GM21526 (cell line): Measurements from ENCODE around the gene SMAD7.

ENCODE experiments used
- ATAC-seq: cut with Tn5 transposase; IDR thresholded peaks from one replicate; pipeline ENCODE4 v1.9.1; 2021; ENCODE audit warnings: moderate library complexity; ENCODE audit not compliant: unreplicated experiment, low FRiP score

SMAD7 gene

DNA sequence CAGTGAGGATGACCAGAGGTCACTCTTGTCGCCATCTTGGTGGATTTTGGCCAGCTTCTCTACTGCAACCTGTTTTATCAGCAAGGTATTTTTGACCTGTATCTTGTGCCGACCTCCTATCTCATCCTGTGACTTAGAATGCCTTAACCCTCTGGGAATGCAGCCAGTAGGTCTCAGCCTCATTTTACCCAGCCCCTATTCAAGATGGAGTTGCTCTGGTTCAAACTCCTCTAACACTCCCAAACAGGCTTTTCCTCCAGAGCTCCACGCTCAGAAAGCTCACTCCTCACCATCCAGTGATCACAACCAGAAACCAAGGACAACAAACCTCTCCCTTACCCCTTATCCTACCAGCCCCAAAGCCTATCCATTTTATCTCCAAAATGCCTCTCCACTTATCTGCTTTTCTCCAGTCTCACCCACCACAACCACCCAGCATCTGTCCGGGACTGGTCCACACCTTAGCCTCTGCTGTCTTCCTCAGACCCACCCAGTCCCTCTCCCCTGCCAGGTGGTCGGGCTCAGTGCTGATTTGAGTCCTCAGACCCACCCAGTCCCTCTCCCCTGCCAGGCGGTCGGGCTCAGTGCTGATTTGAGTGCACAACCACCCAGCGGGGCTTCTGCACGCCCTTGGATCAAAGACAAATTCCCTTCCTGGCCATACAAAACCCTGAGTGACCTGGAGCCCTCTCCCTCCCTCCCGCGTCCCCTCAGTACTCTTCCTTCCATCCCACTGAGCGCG lies 11.7 kb upstream of the SMAD7 start:
- ATAC-seq, result no peak

DNA sequence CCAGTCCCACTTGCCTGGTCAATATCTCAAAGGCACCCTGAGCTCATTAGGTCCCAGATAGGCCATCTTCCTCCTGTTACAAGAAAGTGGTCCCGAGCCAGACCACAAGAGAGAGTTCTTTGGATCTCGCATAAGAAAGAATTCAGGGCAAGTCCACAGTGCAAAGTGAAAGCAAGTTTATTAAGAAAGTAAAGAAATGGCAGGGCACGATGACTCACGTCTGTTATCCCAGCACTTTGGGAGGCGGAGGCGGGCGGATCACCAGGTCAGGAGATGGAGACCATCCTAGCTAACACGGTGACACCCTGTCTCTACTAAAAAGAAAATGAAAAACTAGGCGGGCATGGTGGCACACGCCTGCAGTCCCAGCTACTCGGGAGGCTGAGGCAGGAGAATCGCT lies 10.8 kb upstream of the SMAD7 start:
- no peak for ATAC-seq

DNA sequence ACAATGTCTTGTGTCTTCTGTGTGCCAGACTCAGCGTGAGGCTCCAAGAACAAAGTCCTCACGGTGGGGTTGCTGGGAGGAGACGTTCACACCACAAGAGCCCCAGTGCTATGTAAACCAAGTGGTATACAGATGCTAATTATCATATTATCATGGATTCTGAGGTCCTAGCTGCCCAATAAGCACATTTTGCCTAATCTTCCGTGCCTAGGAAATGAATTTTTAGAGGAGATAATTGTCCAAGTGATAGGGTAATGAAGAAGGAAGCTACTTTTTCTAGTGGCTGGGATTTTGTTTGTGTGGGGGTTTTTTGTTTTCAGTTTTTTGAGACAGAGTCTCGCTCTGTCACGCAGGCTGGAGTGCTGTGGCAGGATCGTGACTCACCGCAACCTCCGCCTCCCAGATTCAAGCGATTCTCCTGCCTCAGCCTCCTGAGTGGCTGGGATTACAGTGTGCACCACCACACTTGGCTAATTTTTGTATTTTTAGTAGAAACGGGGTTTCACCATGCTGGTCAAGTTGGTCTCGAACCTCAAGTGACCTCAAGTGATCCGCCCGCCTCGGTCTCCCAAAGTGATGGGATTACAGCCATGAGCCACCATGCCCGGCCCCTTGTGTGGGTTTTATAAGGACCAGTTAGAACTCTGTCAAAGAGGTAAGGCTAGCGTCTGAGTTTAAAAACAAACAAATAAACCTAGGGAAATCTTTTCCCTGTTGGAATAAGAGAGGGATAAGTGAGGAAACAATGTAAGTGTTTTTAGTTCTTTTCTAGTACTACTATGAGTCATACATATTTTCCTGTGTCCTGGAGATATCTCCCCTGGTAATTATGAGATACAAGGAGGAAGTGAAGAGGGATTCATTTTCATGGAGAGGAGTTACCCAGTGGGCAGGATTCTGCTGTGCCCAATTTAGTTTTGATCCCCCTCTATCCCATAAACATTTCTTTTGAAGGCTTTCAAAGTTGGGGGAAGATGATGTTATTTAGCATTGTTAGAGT lies 9.5 kb upstream of the SMAD7 start:
- no peak for ATAC-seq

DNA sequence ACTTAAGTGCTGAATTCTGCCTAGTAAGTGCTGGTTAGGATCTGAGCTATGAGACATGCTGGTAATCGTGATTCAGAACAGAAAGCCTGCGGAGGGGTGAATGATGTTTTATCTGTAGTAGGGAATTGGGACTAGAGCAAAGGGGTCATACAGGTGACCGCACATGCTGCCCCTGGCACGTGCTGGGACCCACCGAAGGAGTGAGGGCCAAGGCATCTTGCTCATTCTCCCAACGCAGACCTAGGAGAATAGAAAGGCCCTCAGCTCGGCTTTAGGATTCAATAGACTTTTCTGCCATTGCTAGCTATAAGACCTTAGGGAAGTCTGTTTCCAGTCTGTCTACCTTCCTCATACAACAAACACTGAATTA lies 8.8 kb upstream of the SMAD7 start:
- ATAC-seq, result no peak

DNA sequence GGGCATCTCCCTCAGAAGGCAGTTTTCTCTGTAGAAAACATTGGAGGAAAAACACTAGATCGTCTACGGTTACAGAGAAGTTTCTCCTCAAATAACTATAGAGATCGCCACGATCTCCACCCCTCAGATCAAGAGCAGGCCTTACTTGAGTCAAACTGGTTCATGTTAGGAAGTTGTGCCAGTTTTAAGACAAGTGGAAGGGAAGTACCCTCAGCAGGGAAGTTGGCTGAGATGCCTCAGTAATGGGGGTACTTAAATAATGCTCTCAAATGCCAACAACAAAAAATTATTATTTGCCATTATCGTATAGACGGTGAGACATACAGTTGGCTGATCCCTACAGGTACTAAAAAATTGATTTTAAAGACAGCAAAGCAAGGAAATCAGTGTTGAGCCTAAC lies 8.2 kb upstream of the SMAD7 start:
- no peak for ATAC-seq

DNA sequence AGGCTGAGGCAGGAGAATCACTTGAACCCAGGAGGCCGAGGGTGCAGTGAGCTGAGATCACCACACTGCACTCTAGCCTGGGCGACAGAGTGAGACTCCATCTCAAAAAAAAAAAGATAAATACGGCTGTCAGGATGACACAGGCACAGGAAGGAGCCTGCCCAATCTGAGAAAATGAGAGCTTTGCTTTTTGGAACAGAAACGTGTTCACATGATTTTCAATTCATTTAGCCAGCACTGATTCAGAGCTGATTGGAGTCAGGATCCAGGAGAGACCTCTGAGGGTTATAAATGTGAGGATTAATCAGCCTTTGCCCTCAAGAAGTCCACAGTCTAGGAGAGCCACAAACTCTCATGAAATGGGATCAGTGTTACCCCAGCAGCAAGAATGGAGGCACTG lies 6.9 kb upstream of the SMAD7 start:
- ATAC-seq, result no peak

DNA sequence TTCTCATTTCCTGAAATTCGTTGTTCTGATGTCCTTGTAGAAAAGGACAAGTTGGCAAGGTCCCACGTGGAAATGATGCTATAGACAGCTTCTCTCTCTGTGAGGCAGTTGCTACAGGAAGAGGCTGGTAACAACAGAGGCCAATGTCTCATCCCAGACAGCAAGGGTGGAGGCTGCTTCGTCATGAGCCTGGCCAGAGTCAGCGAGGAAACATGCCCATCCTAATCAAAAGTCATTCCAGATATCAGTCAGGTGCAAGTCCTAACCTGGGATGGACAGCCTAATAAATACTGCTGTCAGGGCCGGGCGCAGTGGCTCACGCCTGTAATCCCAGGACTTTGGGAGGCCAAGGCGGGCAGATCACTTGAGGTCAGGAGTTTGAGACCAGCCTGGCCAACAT lies 6.4 kb upstream of the SMAD7 start:
- no peak for ATAC-seq

DNA sequence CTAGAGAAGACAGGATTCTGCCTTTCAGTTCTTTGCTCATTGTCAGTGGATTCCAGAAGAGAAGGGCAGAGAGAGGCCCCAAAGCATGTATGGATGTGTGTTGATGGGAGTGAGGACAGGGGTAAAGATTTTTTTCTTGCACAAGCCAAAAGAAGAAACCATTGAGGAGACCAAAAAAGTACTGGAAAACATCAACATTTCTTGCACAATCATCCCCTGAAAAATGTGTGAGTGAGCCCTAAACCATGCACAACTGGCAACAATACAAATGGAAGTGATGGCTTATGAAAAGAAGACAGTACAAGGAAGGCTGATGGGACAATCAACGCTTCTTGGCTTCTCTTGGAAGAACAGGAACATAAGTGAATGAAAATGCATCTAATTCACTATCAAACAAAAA lies 5.6 kb upstream of the SMAD7 start:
- ATAC-seq, result no peak

DNA sequence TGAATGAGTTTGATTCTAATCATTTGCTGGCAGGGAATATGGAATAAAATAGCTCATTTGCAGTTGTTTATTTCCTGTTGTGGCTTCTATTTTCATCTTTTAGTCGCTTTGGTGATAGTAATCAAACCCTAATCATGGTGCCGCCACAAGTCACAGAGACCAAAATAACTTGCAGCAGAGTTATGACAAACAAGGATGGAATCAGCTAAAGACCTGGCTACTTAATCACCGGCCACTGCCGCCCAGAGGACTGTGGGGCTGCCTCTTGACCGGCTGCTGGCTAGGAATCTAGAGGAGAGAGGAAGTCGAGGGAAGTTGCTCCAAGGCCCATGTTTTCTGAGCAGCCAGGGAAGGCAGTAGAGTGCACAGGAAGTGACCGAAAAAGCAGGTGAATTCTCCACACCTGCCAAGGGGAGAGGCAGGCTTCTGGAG lies 5.1 kb upstream of the SMAD7 start:
- ATAC-seq, result no peak

DNA sequence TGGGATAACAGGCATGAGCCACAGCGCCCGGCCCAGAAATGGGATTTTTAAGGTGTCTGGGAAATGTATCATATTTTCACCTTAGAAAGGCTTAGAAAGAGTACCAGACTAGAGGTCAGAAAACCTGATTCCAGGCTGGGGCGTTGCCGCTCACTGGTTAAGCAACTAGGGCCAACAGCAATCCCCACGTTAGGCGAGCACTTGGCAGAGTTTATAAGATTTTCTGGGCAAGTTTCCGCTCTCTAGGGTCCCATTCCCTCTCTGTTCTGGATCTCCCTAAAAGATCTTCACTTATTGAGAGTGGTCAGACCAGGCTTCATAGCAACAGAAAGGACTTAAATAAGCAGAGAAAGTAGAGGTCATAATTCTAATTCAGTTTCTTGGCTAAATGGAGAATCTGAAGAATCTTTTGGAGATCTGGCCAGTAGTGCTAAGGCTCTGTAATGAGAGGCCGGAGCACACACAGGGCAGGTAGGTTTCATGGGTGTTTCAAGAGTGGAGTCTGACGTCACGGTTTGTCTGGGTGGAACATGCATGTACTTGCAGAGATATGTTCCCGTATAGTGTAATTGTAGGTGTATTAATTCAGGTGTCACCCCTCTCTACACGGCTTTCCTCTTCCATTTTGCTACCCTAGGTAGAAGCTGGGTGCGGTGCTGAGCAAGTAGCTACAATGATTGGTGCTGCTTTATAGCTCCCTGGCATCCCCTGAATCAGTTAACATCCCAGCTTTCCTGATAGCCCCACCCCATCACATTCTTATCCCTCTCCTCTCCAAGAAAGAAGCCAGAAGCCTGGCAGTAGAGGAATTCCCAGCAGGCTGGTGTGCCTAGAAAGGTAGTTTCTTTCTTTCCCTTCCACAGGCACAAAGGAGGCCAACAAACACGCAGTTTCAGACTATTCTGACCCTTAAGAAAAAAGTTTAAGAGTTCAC lies 4.4 kb upstream of the SMAD7 start:
- ATAC-seq, result no peak

DNA sequence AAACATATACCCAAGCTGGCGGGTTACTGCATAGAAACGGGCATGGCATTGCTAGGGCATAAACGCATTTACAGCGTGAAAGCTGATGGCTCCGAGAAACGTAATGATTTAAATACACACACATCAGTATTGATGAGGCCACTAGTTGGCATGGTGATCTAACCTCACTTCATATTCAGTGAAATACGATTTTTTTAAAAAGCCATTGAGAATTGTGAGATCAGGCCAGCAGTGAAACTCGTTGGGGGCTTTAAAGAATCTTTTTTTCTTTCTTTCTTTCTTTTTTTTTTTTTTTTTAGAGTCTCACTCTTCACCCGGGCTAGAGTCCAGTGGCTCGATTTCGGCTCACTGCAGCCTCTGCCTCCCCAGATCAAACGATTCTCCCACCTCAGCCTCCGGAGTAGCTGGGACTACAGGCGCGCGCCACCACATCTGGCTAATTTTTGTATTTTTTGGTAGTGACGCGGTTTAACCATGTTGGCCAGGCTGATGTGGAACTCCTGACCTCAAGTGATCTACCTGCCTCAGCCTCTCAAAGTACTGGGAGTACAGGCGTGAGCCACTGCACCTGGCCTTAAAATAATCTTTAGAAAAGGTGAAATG lies 2.4 kb upstream of the SMAD7 start:
- no peak for ATAC-seq

DNA sequence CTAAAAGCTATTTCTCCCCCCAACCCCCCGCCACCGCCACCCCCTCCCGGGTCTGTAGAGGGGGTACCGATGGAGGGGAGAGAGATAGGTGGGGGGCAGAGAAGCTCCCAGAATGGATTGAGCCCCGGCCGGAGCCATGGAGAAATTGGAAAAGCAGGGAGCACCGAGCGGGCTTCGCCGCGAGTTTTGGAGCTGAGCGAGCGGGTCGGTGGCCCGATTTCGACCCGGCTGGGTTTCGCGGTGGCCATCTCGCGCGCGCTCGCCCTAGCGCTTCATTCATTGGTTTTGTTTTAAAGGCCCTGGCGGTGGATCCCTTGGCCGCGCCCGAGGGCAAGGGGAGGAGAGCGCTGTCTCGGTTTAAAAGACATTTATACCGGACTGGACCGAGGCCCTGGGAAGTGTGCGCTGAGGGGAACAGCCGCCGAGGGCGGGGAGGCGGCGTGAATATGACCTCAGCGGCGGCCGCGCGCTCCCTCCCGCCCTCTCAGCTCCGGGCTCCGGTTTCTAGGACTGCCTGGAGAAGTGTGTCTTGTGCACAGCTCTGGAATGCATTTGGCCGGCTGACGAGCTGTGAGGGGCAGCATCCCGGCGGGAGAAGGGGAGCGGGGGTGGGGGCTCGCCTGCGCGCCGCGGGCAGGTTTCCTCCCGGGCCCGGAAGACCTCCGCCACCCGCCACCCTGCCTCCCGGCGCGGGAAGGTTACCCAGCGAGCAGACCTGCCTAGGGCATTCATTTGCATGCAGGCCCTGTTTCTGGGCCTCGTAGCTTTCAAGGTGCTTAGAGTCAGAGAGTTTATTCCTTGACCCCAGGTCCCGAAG lies 1.7 kb upstream of the SMAD7 start:
- ATAC-seq, result no peak

DNA sequence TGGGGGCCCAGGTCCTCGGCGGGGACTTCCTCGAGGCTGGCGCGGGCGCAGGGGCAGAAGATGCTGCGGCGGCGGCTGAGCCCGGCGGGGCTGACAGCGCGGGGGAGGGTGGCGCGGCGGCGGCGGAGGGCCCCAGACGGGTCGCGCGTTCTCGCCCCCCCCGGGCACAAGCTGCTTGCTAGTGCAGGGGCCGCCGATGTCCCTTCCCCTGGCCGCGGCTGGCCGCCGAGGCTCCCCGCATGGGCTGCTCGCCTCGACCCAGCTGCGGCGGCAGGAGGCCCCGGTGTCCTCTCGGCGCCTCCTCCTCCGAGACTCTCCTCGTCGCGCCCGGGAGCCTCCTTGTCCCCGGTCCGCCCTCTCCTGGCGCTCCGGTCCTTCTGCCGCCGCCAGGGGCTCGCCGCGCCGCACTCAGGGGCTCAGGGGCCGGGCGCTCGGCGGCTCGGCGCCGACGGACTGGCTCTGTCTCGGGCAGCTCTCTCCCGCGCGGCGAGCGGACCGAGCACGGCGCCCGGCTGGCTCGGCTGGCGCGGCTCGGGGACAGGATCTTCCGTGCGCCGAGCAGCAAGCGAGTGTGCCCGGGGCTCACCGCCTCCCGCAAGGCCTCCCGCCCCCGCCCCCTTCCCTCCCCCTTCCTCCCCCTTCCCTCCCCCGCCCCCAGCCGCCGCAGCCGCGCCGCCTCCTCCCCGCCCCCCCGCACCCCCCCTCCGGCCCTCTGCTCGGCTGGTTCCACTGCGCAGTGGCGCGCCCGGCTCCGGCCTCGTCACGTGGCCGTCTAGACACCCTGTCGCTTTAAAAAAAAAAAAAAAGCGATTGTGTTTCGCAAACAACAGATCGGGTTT lies 902 bp upstream of the SMAD7 start:
- ATAC-seq, result peak; percentile 29

DNA sequence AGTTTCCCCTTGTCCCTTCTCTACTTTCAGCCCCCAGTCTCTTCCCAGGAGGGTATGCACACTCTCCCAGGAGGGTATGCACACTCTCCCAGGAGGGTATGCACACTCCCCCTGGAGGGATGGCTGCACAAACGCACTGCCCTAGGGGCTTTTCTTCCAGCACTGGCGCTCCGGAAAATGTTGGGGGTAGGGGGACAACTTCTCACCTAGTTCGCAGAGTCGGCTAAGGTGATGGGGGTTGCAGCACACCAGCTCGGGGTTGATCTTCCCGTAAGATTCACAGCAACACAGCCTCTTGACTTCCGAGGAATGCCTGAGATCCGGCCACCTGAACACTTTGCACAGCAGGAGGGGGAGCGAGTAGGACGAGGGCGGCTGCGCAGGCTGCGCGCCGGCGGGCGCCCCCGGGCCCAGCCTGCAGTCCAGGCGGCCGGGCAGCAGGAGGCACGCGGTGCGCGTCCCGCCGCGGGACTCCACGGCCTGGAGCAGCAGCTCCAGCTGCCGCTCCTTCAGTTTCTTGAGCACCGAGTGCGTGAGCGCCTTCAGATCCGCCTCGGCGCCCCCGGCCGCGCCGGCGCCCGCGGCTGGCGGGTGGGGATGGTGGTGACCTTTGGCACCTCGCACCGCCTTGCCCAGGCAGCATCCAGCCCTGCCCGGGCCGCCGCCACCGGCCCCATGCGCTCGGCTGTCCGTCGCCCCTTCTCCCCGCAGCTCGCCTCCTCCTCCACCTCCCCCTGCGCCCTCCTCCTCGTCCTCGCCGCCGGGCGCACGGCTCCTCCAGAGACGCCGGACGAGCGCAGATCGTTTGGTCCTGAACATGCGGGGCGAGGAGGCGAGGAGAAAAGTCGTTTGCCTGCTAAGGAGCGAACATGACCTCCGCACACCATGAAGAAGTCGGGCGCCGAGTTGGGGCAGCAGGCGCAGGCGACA lies 894 bp downstream of the SMAD7 start:
- ATAC-seq, result no peak

DNA sequence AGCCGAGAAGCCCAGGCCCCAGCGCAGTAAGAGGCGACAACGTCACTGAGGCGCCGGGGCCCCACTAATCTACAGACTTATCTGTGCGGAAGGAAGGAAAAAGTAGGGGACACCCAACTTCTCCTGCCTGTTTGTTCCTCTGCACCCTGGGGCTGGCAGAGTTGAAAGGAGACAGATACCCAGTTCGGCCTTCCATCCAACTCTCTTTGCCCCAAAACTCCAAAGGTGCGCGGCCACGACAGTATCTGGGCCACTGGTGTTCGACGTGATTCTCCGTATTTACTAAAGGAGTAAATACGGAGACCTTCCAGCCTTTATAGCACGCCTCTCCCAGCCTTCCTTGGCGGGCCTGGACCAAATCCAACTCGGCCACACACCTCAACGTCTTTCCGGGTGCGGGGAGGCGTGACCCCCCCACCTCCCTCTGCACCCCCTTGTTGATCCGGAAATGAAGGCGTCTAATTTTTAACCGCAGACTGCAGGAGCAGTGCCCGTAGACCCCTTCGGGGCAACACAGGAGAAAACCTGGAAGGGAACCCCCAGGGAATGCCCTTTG lies 1.6 kb downstream of the SMAD7 start:
- no peak for ATAC-seq

DNA sequence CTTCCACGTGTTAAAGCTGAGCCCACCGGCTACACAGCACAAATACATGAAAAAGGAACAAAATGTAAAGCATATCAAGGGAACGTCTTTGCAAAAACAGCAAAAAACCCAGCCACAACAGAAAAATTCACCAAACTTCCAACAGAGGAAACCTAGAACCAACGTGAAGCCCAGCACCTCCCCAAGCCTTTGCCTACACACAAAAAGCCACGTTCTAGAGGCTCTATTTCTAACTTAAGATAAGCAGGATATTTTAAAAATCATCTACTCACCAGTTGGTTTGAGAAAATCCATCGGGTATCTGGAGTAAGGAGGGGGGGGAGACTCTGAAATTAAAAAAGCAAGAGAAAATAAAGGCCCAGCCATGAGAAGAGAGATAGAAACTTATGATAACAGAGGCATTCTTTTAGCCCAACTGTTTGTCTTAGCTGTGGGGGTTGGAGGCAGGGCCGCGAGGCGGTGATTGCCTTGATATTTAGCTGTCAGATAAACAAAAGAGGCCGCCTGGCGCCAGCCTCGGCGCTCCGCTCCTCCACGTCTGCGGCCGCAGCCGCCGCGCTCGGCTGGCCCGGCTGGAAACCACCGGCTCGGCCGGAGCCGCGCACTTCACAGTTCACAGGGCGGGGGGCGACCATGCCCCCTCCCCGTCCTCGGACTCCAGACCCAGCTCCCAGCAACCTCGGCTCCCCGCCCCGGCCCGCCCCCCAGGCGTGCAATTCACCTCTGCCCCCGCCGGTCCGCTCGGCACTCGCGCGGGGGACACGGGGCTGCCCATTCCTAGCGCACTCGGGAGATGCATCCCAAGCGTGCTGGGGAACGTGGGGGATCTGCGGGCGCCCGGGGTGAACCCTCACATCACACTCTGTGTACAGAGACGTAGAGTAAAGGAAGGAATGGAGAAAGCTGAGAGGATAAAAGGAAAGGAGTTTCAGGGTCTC lies 2.4 kb downstream of the SMAD7 start:
- no peak for ATAC-seq
